ENCODE data around the gene TASL. TPM values are rescaled to one million over a fixed set of nuclear protein-coding genes. Genes with fewer than 3 reads are reported as not detected.

The TASL gene
- total and polyA plus RNA-seq, 2 of the 8 experiments (the other 6 are each of a cell fraction or from before 2014, with no cell fraction given): not detected

GRCh38 chrX:30626402-30626801 is 48.8 kb upstream of the TASL start (continued):
- TF ChIP-seq, protein P1, sequence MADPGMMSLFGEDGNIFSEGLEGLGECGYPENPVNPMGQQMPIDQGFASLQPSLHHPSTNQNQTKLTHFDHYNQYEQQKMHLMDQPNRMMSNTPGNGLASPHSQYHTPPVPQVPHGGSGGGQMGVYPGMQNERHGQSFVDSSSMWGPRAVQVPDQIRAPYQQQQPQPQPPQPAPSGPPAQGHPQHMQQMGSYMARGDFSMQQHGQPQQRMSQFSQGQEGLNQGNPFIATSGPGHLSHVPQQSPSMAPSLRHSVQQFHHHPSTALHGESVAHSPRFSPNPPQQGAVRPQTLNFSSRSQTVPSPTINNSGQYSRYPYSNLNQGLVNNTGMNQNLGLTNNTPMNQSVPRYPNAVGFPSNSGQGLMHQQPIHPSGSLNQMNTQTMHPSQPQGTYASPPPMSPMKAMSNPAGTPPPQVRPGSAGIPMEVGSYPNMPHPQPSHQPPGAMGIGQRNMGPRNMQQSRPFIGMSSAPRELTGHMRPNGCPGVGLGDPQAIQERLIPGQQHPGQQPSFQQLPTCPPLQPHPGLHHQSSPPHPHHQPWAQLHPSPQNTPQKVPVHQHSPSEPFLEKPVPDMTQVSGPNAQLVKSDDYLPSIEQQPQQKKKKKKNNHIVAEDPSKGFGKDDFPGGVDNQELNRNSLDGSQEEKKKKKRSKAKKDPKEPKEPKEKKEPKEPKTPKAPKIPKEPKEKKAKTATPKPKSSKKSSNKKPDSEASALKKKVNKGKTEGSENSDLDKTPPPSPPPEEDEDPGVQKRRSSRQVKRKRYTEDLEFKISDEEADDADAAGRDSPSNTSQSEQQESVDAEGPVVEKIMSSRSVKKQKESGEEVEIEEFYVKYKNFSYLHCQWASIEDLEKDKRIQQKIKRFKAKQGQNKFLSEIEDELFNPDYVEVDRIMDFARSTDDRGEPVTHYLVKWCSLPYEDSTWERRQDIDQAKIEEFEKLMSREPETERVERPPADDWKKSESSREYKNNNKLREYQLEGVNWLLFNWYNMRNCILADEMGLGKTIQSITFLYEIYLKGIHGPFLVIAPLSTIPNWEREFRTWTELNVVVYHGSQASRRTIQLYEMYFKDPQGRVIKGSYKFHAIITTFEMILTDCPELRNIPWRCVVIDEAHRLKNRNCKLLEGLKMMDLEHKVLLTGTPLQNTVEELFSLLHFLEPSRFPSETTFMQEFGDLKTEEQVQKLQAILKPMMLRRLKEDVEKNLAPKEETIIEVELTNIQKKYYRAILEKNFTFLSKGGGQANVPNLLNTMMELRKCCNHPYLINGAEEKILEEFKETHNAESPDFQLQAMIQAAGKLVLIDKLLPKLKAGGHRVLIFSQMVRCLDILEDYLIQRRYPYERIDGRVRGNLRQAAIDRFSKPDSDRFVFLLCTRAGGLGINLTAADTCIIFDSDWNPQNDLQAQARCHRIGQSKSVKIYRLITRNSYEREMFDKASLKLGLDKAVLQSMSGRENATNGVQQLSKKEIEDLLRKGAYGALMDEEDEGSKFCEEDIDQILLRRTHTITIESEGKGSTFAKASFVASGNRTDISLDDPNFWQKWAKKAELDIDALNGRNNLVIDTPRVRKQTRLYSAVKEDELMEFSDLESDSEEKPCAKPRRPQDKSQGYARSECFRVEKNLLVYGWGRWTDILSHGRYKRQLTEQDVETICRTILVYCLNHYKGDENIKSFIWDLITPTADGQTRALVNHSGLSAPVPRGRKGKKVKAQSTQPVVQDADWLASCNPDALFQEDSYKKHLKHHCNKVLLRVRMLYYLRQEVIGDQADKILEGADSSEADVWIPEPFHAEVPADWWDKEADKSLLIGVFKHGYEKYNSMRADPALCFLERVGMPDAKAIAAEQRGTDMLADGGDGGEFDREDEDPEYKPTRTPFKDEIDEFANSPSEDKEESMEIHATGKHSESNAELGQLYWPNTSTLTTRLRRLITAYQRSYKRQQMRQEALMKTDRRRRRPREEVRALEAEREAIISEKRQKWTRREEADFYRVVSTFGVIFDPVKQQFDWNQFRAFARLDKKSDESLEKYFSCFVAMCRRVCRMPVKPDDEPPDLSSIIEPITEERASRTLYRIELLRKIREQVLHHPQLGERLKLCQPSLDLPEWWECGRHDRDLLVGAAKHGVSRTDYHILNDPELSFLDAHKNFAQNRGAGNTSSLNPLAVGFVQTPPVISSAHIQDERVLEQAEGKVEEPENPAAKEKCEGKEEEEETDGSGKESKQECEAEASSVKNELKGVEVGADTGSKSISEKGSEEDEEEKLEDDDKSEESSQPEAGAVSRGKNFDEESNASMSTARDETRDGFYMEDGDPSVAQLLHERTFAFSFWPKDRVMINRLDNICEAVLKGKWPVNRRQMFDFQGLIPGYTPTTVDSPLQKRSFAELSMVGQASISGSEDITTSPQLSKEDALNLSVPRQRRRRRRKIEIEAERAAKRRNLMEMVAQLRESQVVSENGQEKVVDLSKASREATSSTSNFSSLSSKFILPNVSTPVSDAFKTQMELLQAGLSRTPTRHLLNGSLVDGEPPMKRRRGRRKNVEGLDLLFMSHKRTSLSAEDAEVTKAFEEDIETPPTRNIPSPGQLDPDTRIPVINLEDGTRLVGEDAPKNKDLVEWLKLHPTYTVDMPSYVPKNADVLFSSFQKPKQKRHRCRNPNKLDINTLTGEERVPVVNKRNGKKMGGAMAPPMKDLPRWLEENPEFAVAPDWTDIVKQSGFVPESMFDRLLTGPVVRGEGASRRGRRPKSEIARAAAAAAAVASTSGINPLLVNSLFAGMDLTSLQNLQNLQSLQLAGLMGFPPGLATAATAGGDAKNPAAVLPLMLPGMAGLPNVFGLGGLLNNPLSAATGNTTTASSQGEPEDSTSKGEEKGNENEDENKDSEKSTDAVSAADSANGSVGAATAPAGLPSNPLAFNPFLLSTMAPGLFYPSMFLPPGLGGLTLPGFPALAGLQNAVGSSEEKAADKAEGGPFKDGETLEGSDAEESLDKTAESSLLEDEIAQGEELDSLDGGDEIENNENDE (IDR thresholded peaks at IDR 0.05; ENCODE audit: insufficient replicate concordance, low read length): no peak
